Progenitor cell of endocrine pancreas (in vitro differentiated cells): ENCODE data around the gene C4BPA. TPM values are rescaled to one million over a fixed set of nuclear protein-coding genes. Genes with fewer than 3 reads are reported as not detected.

Source experiments
- DNase-seq: peaks from one replicate; pipeline ENCODE4 v3.0.0; 2021; ENCODE audit warnings: low spot score; ENCODE audit not compliant: unreplicated experiment
- H3K27ac Mint-ChIP-seq: 2 replicates; pipeline ENCODE4 v1.8.0; 2021; ENCODE audit warnings: mild to moderate bottlenecking, moderate library complexity, mixed read lengths
- H3K27me3 Mint-ChIP-seq: 2 replicates; pipeline ENCODE4 v1.8.0; 2021; ENCODE audit warnings: mixed read lengths
- H3K36me3 Mint-ChIP-seq: 2 replicates; pipeline ENCODE4 v1.8.0; 2022; ENCODE audit warnings: mixed read lengths; ENCODE audit not compliant: insufficient read depth
- H3K4me1 Mint-ChIP-seq: 2 replicates; pipeline ENCODE4 v1.8.0; 2021; ENCODE audit warnings: low read depth, mixed read lengths
- H3K4me3 Mint-ChIP-seq: 2 replicates; pipeline ENCODE4 v1.8.0; 2021; ENCODE audit warnings: low read depth, mild to moderate bottlenecking, moderate library complexity, mixed read lengths
- H3K9me3 Mint-ChIP-seq: 2 replicates; pipeline ENCODE4 v1.8.0; 2021; ENCODE audit warnings: low read depth, mixed read lengths
- CTCF ChIP-seq: fragments of 200-600 bp; sonication (generic); IDR thresholded peaks from one replicate; pipeline ENCODE4 v1.5.0; 2021; ENCODE audit warnings: antibody characterized with exemption, mild to moderate bottlenecking; ENCODE audit not compliant: unreplicated experiment
- total RNA-seq: library from RNA; stranded (reverse); gene quantifications from 2 replicates; pipeline ENCODE4 v1.2.1, GENCODE V29; 2021

The C4BPA gene
- total RNA-seq, 1 donor from 2014 or later = not detected

- H3K4me1 Mint-ChIP-seq = peaks cover 4% of the 10 kb centered on the region
- DNase-seq = no peak
Observed at GRCh38 chr1:207077012-207077411, 27.0 kb upstream of the C4BPA start.

GRCh38 chr1:207077470-207078377, 26.3 kb upstream of the C4BPA start:
- Mint-ChIP-seq H3K27me3 (no peaks in the 10 kb centered on the region), H3K27ac (no peak overlapping the region), H3K4me3 (no peak overlapping the region), H3K4me1 (peaks cover 4% of the 10 kb centered on the region), H3K36me3 (no peaks in the 10 kb centered on the region), H3K9me3 (no peaks in the 10 kb centered on the region)
- DNase-seq = peak; percentile 38
- peak; percentile 92 for TF ChIP-seq CTCF

More at GRCh38 chr1:207077012-207077411, 27.0 kb upstream of the C4BPA start:
- TF ChIP-seq CTCF = no peak
- H3K27ac Mint-ChIP-seq = no peak overlapping the region
- H3K9me3 Mint-ChIP-seq = no peaks in the 10 kb centered on the region
- no peaks in the 10 kb centered on the region for H3K36me3 Mint-ChIP-seq
- H3K4me3 Mint-ChIP-seq = no peak overlapping the region
- H3K27me3 Mint-ChIP-seq = no peaks in the 10 kb centered on the region

- H3K27me3 Mint-ChIP-seq = peaks cover 3% of the 10 kb centered on the region
- DNase-seq = no peak
- H3K4me1 Mint-ChIP-seq = peaks cover 4% of the 10 kb centered on the region
- H3K36me3 Mint-ChIP-seq = no peaks in the 10 kb centered on the region
- no peak overlapping the region for H3K27ac Mint-ChIP-seq
- no peaks in the 10 kb centered on the region for H3K9me3 Mint-ChIP-seq
- no peak for TF ChIP-seq CTCF
- H3K4me3 Mint-ChIP-seq = no peak overlapping the region
Observed at GRCh38 chr1:207078578-207079132, 25.4 kb upstream of the C4BPA start.

GRCh38 chr1:207079706-207080241, 24.3 kb upstream of the C4BPA start:
- Mint-ChIP-seq H3K4me3 (no peak overlapping the region), H3K4me1 (peaks cover 7% of the 10 kb centered on the region), H3K9me3 (no peaks in the 10 kb centered on the region), H3K27ac (no peak overlapping the region), H3K36me3 (no peaks in the 10 kb centered on the region), H3K27me3 (peaks cover 11% of the 10 kb centered on the region)
- no peak for DNase-seq
- no peak for TF ChIP-seq CTCF

- H3K4me3 Mint-ChIP-seq = no peak overlapping the region
- no peak for TF ChIP-seq CTCF
Observed at GRCh38 chr1:207081088-207081487, 22.9 kb upstream of the C4BPA start.

More at GRCh38 chr1:207081088-207081487, 22.9 kb upstream of the C4BPA start:
- DNase-seq = no peak
- no peaks in the 10 kb centered on the region for H3K9me3 Mint-ChIP-seq
- no peaks in the 10 kb centered on the region for H3K36me3 Mint-ChIP-seq
- peaks cover 9% of the 10 kb centered on the region for H3K4me1 Mint-ChIP-seq
- H3K27me3 Mint-ChIP-seq = peaks cover 11% of the 10 kb centered on the region
- no peak overlapping the region for H3K27ac Mint-ChIP-seq
